HG03342 (cell line): ENCODE measurements around the gene DHX40.
A peak's percentile ranks its signal among the peaks of the same experiment; 100 is the strongest.
"Not testable (repeated sequence)": the region's sequence is repeated elsewhere in the genome, so short reads cannot be mapped to it uniquely, and the experiment has no call there.

Source experiments
- ATAC-seq: cut with Tn5 transposase; IDR thresholded peaks from one replicate; pipeline ENCODE4 v1.9.1; 2021; ENCODE audit warnings: mild to moderate bottlenecking, moderate library complexity; ENCODE audit not compliant: unreplicated experiment

Gene DHX40

GRCh38 chr17:59550703-59551102, 14.7 kb upstream of the DHX40 start:
- no peak for ATAC-seq

GRCh38 chr17:59558039-59558438, 7.4 kb upstream of the DHX40 start:
- ATAC-seq, result no peak

- ATAC-seq, result no peak
Measured at GRCh38 chr17:59558953-59559352, 6.5 kb upstream of the DHX40 start.

- no peak for ATAC-seq
Measured at GRCh38 chr17:59561042-59561441, 4.4 kb upstream of the DHX40 start.

- no peak for ATAC-seq
Measured at GRCh38 chr17:59565959-59566324, 532 bp downstream of the DHX40 start.

GRCh38 chr17:59569151-59569550, 3.7 kb downstream of the DHX40 start:
- not testable (repeated sequence) for ATAC-seq

GRCh38 chr17:59572301-59572924, 7.0 kb downstream of the DHX40 start:
- ATAC-seq, result no peak

- ATAC-seq, result not testable (repeated sequence)
Measured at GRCh38 chr17:59584168-59584567, 18.8 kb downstream of the DHX40 start.

- no peak for ATAC-seq
Measured at GRCh38 chr17:59600169-59600568, 34.8 kb downstream of the DHX40 start.

GRCh38 chr17:59601130-59601529, 35.7 kb downstream of the DHX40 start:
- ATAC-seq, result no peak

GRCh38 chr17:59607061-59607460, 41.7 kb downstream of the DHX40 start:
- ATAC-seq, result no peak

- no peak for ATAC-seq
Measured at GRCh38 chr17:59607817-59608403, 42.5 kb downstream of the DHX40 start.

- ATAC-seq, result no peak
Measured at GRCh38 chr17:59611503-59611902, 46.1 kb downstream of the DHX40 start.

GRCh38 chr17:59616253-59616920, 51.0 kb downstream of the DHX40 start:
- no peak for ATAC-seq

GRCh38 chr17:59617156-59617732, 51.8 kb downstream of the DHX40 start:
- ATAC-seq, result no peak

- ATAC-seq, result no peak
Measured at GRCh38 chr17:59619035-59619297, 53.6 kb downstream of the DHX40 start.

GRCh38 chr17:59619298-59620063, 54.1 kb downstream of the DHX40 start, which contains the start of gene CLTC:
Gene CLTC (plus strand): TSS chr17:59619895. CDS start chr17:59620132, 237 bp downstream.
- peak; percentile 72 for ATAC-seq

GRCh38 chr17:59620064-59620359, 54.6 kb downstream of the DHX40 start:
- no peak for ATAC-seq

- ATAC-seq, result no peak
Measured at GRCh38 chr17:59620518-59621259, 55.3 kb downstream of the DHX40 start.

- no peak for ATAC-seq
Measured at GRCh38 chr17:59621771-59622170, 56.4 kb downstream of the DHX40 start.

GRCh38 chr17:59623151-59623550, 57.7 kb downstream of the DHX40 start:
- ATAC-seq, result no peak
